Measurements from ENCODE around the gene PALLD. TPM values are rescaled to one million over a fixed set of nuclear protein-coding genes. Genes with fewer than 3 reads are reported as not detected.

The PALLD gene
- total RNA-seq, 6 experiments from 2014 or later = 7.7 to 81.6 (median 24.8) TPM

- Histone ChIP-seq H3K27me3 (no peaks in the 10 kb centered on the region), H3K4me1 (no peaks in the 10 kb centered on the region), H3K36me3 (no peaks in the 10 kb centered on the region), H3K27ac (no peak overlapping the region), H3K9me3 (no peaks in the 10 kb centered on the region), H3K4me3 (no peak overlapping the region)
- no peak for TF ChIP-seq POLR2A (IDR thresholded peaks at IDR 0.05)
- no peak for TF ChIP-seq CTCF (IDR thresholded peaks at IDR 0.05)
- no peak for DNase-seq
- ATAC-seq = no peak
- 38% methylated on average over 3 of the region's 3 CpGs for WGBS (ENCODE audit: insufficient coverage, low coverage, low lambda C conversion rate, missing lambda C conversion rate)
- intact Hi-C loops (cut with DNase I) = no loop called here
Observed at GRCh38 chr4:168560184-168561180, 63.6 kb downstream of the PALLD start.

DNA sequence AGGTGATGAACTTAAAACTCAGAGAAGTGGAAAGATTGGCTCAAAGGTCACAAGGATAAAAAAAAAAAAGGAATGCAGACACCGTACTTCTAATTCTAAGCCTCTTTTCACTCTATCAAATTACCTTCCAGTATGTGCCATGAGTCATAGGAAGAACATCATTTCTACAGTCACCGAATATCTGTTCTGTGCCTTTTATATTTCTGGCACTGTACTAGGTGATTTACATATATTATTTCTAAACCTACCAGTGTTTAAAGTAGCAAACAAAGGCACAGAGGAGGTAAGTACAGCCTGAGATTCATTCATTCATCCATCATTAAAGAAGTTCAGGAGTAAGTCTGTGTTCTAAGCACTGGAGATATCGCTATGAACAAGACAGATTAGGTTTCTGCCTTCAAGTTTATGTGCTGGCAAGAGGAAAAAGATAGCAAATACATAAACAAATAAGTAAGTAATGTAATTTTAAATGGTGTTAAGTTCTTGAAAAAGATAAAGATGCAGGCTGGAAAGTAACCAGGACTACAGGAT is 65.3 kb downstream of the PALLD start:
- intact Hi-C loops (cut with DNase I) = no loop called here
- no peak overlapping the region for H3K27ac ChIP-seq
- no peak overlapping the region for H3K4me3 ChIP-seq
- H3K9me3 ChIP-seq = no peaks in the 10 kb centered on the region
- TF ChIP-seq CTCF (IDR thresholded peaks at IDR 0.05) (no peak), POLR2A (IDR thresholded peaks at IDR 0.05) (no peak)
- 61% methylated on average over 3 of the region's 3 CpGs for WGBS (ENCODE audit: insufficient coverage, low coverage, low lambda C conversion rate, missing lambda C conversion rate)
- H3K27me3 ChIP-seq = no peaks in the 10 kb centered on the region
- H3K4me1 ChIP-seq = no peaks in the 10 kb centered on the region
- no peak for ATAC-seq
- H3K36me3 ChIP-seq = no peaks in the 10 kb centered on the region
- DNase-seq = no peak

- H3K27ac ChIP-seq = no peak overlapping the region
- no peaks in the 10 kb centered on the region for H3K4me1 ChIP-seq
- no peak for TF ChIP-seq POLR2A (IDR thresholded peaks at IDR 0.05)
- no peak for TF ChIP-seq CTCF (IDR thresholded peaks at IDR 0.05)
- no peak overlapping the region for H3K4me3 ChIP-seq
- no peaks in the 10 kb centered on the region for H3K9me3 ChIP-seq
- intact Hi-C loops (cut with DNase I) = no loop called here
- H3K27me3 ChIP-seq = no peaks in the 10 kb centered on the region
- no peaks in the 10 kb centered on the region for H3K36me3 ChIP-seq
- ATAC-seq (no peak), DNase-seq (no peak)
- WGBS (ENCODE audit: insufficient coverage, low coverage, low lambda C conversion rate, missing lambda C conversion rate) = 72% methylated on average over 3 of the region's 3 CpGs
Observed at GRCh38 chr4:168564023-168564422, 67.2 kb downstream of the PALLD start.

GRCh38 chr4:168565130-168565529 is 68.3 kb downstream of the PALLD start:
- TF ChIP-seq CTCF (IDR thresholded peaks at IDR 0.05) = no peak
- TF ChIP-seq POLR2A (IDR thresholded peaks at IDR 0.05) = no peak
- intact Hi-C loops (cut with DNase I) = no loop called here
- no peak overlapping the region for H3K4me3 ChIP-seq
- no peaks in the 10 kb centered on the region for H3K27me3 ChIP-seq
- ATAC-seq (no peak), DNase-seq (no peak)
- no peaks in the 10 kb centered on the region for H3K9me3 ChIP-seq
- no peaks in the 10 kb centered on the region for H3K36me3 ChIP-seq
- H3K27ac ChIP-seq = no peak overlapping the region
- 36% methylated on average over 2 of the region's 2 CpGs for WGBS (ENCODE audit: insufficient coverage, low coverage, low lambda C conversion rate, missing lambda C conversion rate)
- no peaks in the 10 kb centered on the region for H3K4me1 ChIP-seq

Data from right lobe of liver (tissue), 6 donors.